HG03103 (cell line): ENCODE results near the gene LDLRAD4.
A peak's percentile ranks its signal among the peaks of the same experiment; 100 is the strongest.

ENCODE experiments used
- ATAC-seq: cut with Tn5 transposase; IDR thresholded peaks from one replicate; pipeline ENCODE4 v1.9.1; 2021; ENCODE audit warnings: low read depth; ENCODE audit not compliant: unreplicated experiment

The LDLRAD4 gene

GRCh38 chr18:13551841-13552733 lies 333.5 kb downstream of the LDLRAD4 start:
- no peak for ATAC-seq

GRCh38 chr18:13553449-13553848 lies 334.9 kb downstream of the LDLRAD4 start:
- ATAC-seq: no peak

GRCh38 chr18:13555192-13555591 lies 336.6 kb downstream of the LDLRAD4 start:
- no peak for ATAC-seq

- no peak for ATAC-seq
Measured at GRCh38 chr18:13555865-13556264, 337.3 kb downstream of the LDLRAD4 start.

- no peak for ATAC-seq
Measured at GRCh38 chr18:13556502-13556901, 337.9 kb downstream of the LDLRAD4 start.

- ATAC-seq: peak; percentile 42
Measured at GRCh38 chr18:13558124-13558523, 339.6 kb downstream of the LDLRAD4 start.

GRCh38 chr18:13558790-13559189 lies 340.2 kb downstream of the LDLRAD4 start:
- no peak for ATAC-seq

- ATAC-seq: no peak
Measured at GRCh38 chr18:13559754-13560153, 341.2 kb downstream of the LDLRAD4 start.

GRCh38 chr18:13560306-13560705 lies 341.7 kb downstream of the LDLRAD4 start:
- no peak for ATAC-seq

GRCh38 chr18:13562494-13563029 lies 344.0 kb downstream of the LDLRAD4 start:
- peak; percentile 54 for ATAC-seq

- no peak for ATAC-seq
Measured at GRCh38 chr18:13563390-13563805, 344.8 kb downstream of the LDLRAD4 start.

- no peak for ATAC-seq
Measured at GRCh38 chr18:13564579-13564978, 346.0 kb downstream of the LDLRAD4 start.

GRCh38 chr18:13565228-13565627 lies 346.7 kb downstream of the LDLRAD4 start:
- ATAC-seq: no peak

- peak; percentile 47 for ATAC-seq
Measured at GRCh38 chr18:13566941-13567746, 348.6 kb downstream of the LDLRAD4 start.

- ATAC-seq: peak; percentile 51
Measured at GRCh38 chr18:13568443-13569392, 350.2 kb downstream of the LDLRAD4 start.

GRCh38 chr18:13570216-13570615 lies 351.7 kb downstream of the LDLRAD4 start:
- no peak for ATAC-seq

GRCh38 chr18:13570856-13571495 lies 352.4 kb downstream of the LDLRAD4 start:
- ATAC-seq: no peak

GRCh38 chr18:13572148-13572547 lies 353.6 kb downstream of the LDLRAD4 start:
- no peak for ATAC-seq

- no peak for ATAC-seq
Measured at GRCh38 chr18:13572721-13573120, 354.2 kb downstream of the LDLRAD4 start.

GRCh38 chr18:13573750-13574149 lies 355.2 kb downstream of the LDLRAD4 start:
- no peak for ATAC-seq
